ENCODE data around the gene CLIC4. TPM values are rescaled to one million over a fixed set of nuclear protein-coding genes. Genes with fewer than 3 reads are reported as not detected.

The CLIC4 gene
- total and polyA plus RNA-seq, 10 donors, result 17.0 to 99.6 (median 71.2) TPM

DNA sequence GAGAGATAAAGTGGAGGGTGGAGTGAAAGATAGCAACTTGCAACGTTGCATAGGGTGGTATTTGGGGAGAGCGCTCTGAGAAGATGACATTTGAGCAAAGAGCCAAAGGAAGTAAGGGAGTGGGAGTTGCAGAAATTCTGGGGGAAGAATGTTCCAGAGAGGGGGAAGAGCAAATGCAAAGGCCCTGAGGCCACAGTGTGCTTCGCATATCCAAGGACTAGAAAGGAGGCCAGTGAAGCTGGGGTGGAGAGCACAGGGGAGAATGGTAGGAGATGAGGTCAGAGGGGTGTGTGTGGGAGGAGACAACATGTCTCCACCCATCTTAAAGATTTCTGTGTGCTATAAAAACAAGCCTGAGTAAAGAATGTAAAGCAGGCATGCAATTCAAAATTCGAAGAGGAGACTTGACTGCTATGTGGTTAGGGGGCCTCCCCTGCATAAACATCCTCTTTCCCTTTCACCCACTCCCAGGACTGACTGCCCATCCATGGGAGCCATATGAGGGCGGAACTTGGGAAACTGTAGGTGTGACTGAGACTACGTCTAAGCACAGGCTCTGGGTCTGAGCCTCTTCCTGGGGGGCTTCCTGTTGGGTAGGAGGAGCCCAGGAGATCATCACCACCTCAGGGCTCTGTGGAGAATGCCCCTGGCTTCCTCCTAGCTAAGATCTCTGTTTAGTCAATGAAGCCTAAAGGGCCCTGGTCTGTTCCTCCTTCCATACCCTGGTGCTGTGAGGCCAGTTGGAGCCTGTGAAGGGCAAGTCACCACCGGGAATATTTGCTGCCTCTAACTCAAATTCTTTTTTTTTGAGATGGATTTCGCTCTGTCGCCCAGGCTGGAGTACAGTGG lies 2.9 kb upstream of the CLIC4 start:
- Histone ChIP-seq H3K27ac (peak overlapping the region in 6 of 8 donors; percentile 51 to 94 (median 78)), H3K9me3 (no peaks in the 10 kb centered on the region), H3K4me3 (no peak overlapping the region), H3K36me3 (no peaks in the 10 kb centered on the region), H3K27me3 (replicated peaks in 1 of 7) (no peaks in the 10 kb centered on the region), H3K4me1 (peaks cover 15 to 70% (median 51%) of the 10 kb centered on the region in 6 donors)
- TF ChIP-seq POLR2A (IDR thresholded peaks at IDR 0.05), result no peak
- DNase-seq, result peak; percentile 27
- intact Hi-C loops (cut with DNase I; ENCODE audit: low total_unique reads), result loop anchor here (10.0 kb wide), 1 partner anchor 48 kb away; no protein-coding TSS in a partner anchor
- 57 to 69% (median 63%) methylated on average over 7 to 9 of the region's 9 CpGs for WGBS, 5 donors

DNA sequence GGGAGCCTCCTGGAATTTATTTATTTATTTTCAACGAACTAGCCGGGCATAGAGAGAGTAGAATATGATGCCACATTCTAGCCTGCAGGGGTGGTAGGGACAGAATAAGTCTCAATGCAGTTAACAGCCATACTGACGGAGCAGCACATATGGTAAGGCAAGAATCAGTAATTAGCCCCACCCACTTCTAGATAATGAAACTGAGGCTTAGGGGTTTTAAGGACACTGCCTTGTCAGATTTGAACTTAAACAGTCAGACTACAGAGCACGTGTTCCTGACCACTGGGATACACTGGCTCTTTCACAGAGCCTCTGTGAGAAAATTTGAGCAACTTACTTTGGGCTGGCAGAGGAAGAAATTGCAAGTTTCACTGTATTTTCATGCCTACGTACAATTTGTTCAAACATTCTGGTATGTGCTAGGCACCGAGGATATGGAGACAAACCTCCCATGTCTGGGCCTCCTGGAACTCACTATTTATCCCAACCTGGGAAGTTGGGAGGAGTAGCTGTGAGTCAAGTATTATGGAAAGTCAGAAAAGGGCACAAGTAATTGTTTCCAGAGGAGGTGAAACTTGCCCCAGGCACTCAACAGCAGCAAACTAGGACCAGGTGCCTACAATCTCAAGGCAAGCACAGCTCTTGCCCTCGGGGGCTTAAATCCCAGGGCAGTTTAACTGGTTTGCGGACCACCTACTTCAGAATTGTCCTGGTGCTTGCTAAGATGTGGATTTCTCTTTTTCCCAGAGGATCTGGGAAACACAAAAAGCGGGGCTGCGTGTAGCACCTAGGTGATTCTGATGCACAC lies 1.6 kb upstream of the CLIC4 start:
- Histone ChIP-seq H3K4me1 (peaks cover 16 to 74% (median 51%) of the 10 kb centered on the region in 6 donors), H3K36me3 (no peaks in the 10 kb centered on the region), H3K27me3 (replicated peaks in 1 of 7) (no peaks in the 10 kb centered on the region), H3K27ac (peak overlapping the region in 4 of 8 donors; percentile 64 to 94 (median 94)), H3K9me3 (no peaks in the 10 kb centered on the region), H3K4me3 (no peak overlapping the region)
- 66 to 83% (median 76%) methylated on average over 10 of the region's 10 CpGs for WGBS, 5 donors
- intact Hi-C loops (cut with DNase I; ENCODE audit: low total_unique reads), result loop anchor here (10.0 kb wide), 1 partner anchor 49 kb away; no protein-coding TSS in a partner anchor
- TF ChIP-seq POLR2A (IDR thresholded peaks at IDR 0.05), result no peak
- TF ChIP-seq, protein P1, sequence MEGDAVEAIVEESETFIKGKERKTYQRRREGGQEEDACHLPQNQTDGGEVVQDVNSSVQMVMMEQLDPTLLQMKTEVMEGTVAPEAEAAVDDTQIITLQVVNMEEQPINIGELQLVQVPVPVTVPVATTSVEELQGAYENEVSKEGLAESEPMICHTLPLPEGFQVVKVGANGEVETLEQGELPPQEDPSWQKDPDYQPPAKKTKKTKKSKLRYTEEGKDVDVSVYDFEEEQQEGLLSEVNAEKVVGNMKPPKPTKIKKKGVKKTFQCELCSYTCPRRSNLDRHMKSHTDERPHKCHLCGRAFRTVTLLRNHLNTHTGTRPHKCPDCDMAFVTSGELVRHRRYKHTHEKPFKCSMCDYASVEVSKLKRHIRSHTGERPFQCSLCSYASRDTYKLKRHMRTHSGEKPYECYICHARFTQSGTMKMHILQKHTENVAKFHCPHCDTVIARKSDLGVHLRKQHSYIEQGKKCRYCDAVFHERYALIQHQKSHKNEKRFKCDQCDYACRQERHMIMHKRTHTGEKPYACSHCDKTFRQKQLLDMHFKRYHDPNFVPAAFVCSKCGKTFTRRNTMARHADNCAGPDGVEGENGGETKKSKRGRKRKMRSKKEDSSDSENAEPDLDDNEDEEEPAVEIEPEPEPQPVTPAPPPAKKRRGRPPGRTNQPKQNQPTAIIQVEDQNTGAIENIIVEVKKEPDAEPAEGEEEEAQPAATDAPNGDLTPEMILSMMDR (IDR thresholded peaks at IDR 0.05 in 8 of 11, conservative IDR thresholded peaks at IDR 0.05 in 3 of 11), result no peak
- TF ChIP-seq POLR2AphosphoS5 (IDR thresholded peaks at IDR 0.05), result no peak
- DNase-seq, result no peak

DNA sequence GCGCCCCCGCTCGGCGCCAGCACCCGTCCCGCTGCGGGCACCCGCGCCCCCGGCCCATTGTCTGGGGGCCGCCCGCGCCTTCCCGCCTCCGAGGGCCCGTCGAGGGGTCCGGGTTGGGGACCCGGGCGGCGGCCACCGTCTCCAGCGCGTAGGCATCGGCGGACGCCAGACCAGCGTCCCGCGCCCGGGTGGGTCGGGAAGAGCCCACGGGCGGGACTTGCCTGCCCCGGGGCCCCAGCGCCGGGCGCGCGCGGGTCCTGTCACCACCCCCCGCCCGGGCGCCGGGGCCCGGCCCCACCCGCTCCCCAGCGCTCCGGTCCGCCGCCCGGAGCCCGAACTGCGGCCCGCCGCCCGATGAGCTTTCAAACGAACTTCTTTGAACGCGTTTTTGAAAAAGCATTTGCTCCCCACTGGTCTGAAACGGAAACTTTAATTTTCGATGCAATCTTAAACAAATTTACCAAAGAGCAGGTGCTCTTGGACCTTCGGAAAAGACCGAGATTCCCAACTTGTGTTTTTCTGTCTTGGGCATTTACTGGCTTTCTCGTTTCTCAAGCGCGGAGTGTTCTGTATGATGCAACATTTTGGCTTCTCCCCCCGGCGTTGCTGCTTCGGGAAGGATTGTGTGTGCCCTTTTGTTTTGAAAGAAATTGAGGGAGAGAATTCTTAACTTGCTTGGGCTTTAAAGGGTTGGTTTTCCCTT lies 615 bp downstream of the CLIC4 start:
- Histone ChIP-seq H3K4me1 (peaks cover 16 to 90% (median 60%) of the 10 kb centered on the region in 6 donors), H3K4me3 (peak overlapping the region; percentile 70 to 96 (median 80)), H3K27me3 (replicated peaks in 1 of 7) (no peaks in the 10 kb centered on the region), H3K36me3 (no peaks in the 10 kb centered on the region), H3K9me3 (no peaks in the 10 kb centered on the region), H3K27ac (peak overlapping the region; percentile 74 to 94 (median 91))
- 0 to 2% (median 1%) methylated on average over 30 to 70 of the region's 70 CpGs for WGBS, 5 donors
- intact Hi-C loops (cut with DNase I; ENCODE audit: low total_unique reads), result loop anchor here (10.0 kb wide), 1 partner anchor 51 kb away; no protein-coding TSS in a partner anchor
- TF ChIP-seq, protein P1 (IDR thresholded peaks at IDR 0.05 in 8 of 11, conservative IDR thresholded peaks at IDR 0.05 in 3 of 11), result no peak
- TF ChIP-seq POLR2A (IDR thresholded peaks at IDR 0.05) (no peak), POLR2AphosphoS5 (IDR thresholded peaks at IDR 0.05) (peak in 1 of 3 donors; percentile 24)
- peak; percentile 64 for DNase-seq

Data from spleen (tissue), 11 donors.